Neural progenitor cell (in vitro differentiated cells): ENCODE data around the gene RAB40A. TPM values are rescaled to one million over a fixed set of nuclear protein-coding genes. Genes with fewer than 3 reads are reported as not detected.

Source experiments
- DNase-seq: peaks from one replicate; pipeline ENCODE4 v3.0.0-alpha.2; 2016; ENCODE audit warnings: low spot score
- H2AFZ ChIP-seq: fragments of 200-600 bp; sonication (generic); replicated peaks from 2 replicates; pipeline ENCODE4 v1.6.1; 2016; ENCODE audit warnings: antibody characterized with exemption
- H3F3A ChIP-seq: fragments of 200-600 bp; sonication (generic); 2 replicates; pipeline ENCODE4 v1.6.1; 2016; ENCODE audit warnings: antibody characterized with exemption, low read depth
- H3K27ac ChIP-seq: fragments of 200-600 bp; sonication (generic); 2 replicates; pipeline ENCODE4 v1.5.1; 2016; ENCODE audit warnings: mild to moderate bottlenecking
- H3K27me3 ChIP-seq: fragments of 200-600 bp; sonication (generic); 2 replicates; pipeline ENCODE4 v1.6.1; 2016; ENCODE audit warnings: mild to moderate bottlenecking, moderate library complexity
- H3K36me3 ChIP-seq: fragments of 200-600 bp; sonication (generic); 2 replicates; pipeline ENCODE4 v1.5.1; 2016
- H3K4me1 ChIP-seq: fragments of 200-600 bp; sonication (generic); 2 replicates; pipeline ENCODE4 v1.6.1; 2016; ENCODE audit warnings: mixed run types
- H3K4me2 ChIP-seq: fragments of 200-600 bp; sonication (generic); 2 replicates; pipeline ENCODE4 v1.6.1; 2016
- H3K4me3 ChIP-seq: fragments of 200-600 bp; sonication (generic); 2 replicates; pipeline ENCODE4 v1.5.1; 2016
- H3K79me2 ChIP-seq: fragments of 200-600 bp; sonication (generic); 2 replicates; pipeline ENCODE4 v1.6.1; 2016; ENCODE audit warnings: low read depth
- H3K9ac ChIP-seq: fragments of 200-600 bp; sonication (generic); 2 replicates; pipeline ENCODE4 v1.6.1; 2016
- H3K9me3 ChIP-seq: fragments of 200-600 bp; sonication (generic); 2 replicates; pipeline ENCODE4 v1.5.1; 2016; ENCODE audit warnings: low read depth
- H4K20me1 ChIP-seq: fragments of 200-600 bp; sonication (generic); 2 replicates; pipeline ENCODE4 v1.6.1; 2016; ENCODE audit warnings: low read depth
- H3K27ac Mint-ChIP-seq: 3 replicates; pipeline ENCODE4 v1.8.0; 2021; ENCODE audit warnings: mixed read lengths
- H3K27me3 Mint-ChIP-seq: 2 replicates; pipeline ENCODE4 v1.8.0; 2022; ENCODE audit warnings: low read depth, mild to moderate bottlenecking, inconsistent platforms, moderate library complexity, mixed read lengths; ENCODE audit not compliant: insufficient read depth
- H3K36me3 Mint-ChIP-seq: 3 replicates; pipeline ENCODE4 v1.8.0; 2021; ENCODE audit warnings: mixed read lengths
- H3K4me1 Mint-ChIP-seq: 3 replicates; pipeline ENCODE4 v1.8.0; 2021; ENCODE audit warnings: mixed read lengths
- H3K4me3 Mint-ChIP-seq: 3 replicates; pipeline ENCODE4 v1.8.0; 2021; ENCODE audit warnings: mild to moderate bottlenecking, moderate library complexity, mixed read lengths
- H3K9me3 Mint-ChIP-seq: 3 replicates; pipeline ENCODE4 v1.8.0; 2020; ENCODE audit warnings: mixed read lengths
- CTCF ChIP-seq: fragments of 200-600 bp; sonication (generic); IDR thresholded peaks from 2 replicates; pipeline ENCODE4 v1.5.1; 2017; ENCODE audit warnings: antibody characterized with exemption, mild to moderate bottlenecking
- EZH2 ChIP-seq: fragments of 200-600 bp; sonication (generic); IDR thresholded peaks from 2 replicates; pipeline ENCODE4 v1.6.1; 2017; ENCODE audit warnings: antibody characterized with exemption, mild to moderate bottlenecking, moderate library complexity
- EZH2phosphoT487 ChIP-seq: fragments of 200-600 bp; sonication (generic); IDR thresholded peaks from 2 replicates; pipeline ENCODE4 v1.6.1; 2017; ENCODE audit warnings: antibody characterized with exemption
- total RNA-seq: library from RNA; depleted of rRNA; stranded (reverse); fragments of >200 nt; gene quantifications from 2 replicates; pipeline ENCODE4 v1.2.3, GENCODE V29; 2015; ENCODE audit warnings: low replicate concordance

Gene RAB40A
- total RNA-seq, 1 donor from 2014 or later: 0.60 TPM

GRCh38 chrX:103552236-103552635 lies 32.9 kb upstream of the RAB40A start:
- DNase-seq: no peak
- no peak overlapping the region for H3K4me3 ChIP-seq
- Mint-ChIP-seq H3K36me3 (peaks cover 2% of the 10 kb centered on the region), H3K9me3 (peaks cover under 1% of the 10 kb centered on the region), H3K27ac (no peak overlapping the region), H3K4me3 (no peak overlapping the region), H3K4me1 (peaks cover 10% of the 10 kb centered on the region), H3K27me3 (no peaks in the 10 kb centered on the region)
- H3K9ac ChIP-seq: no peak overlapping the region
- H3K9me3 ChIP-seq: no peaks in the 10 kb centered on the region
- H4K20me1 ChIP-seq: no peaks in the 10 kb centered on the region
- H3K27me3 ChIP-seq: peaks cover 4% of the 10 kb centered on the region
- TF ChIP-seq CTCF: no peak
- TF ChIP-seq EZH2phosphoT487: no peak
- no peak for TF ChIP-seq EZH2
- H3K4me2 ChIP-seq: no peak overlapping the region
- H3K27ac ChIP-seq: no peak overlapping the region
- H3F3A ChIP-seq: peaks cover 7% of the 10 kb centered on the region
- no peak overlapping the region for H2AFZ ChIP-seq
- no peaks in the 10 kb centered on the region for H3K4me1 ChIP-seq
- no peaks in the 10 kb centered on the region for H3K36me3 ChIP-seq
- H3K79me2 ChIP-seq: no peaks in the 10 kb centered on the region

- H3F3A ChIP-seq: peaks cover 7% of the 10 kb centered on the region
- no peak overlapping the region for H3K27ac Mint-ChIP-seq
- no peaks in the 10 kb centered on the region for H3K27me3 Mint-ChIP-seq
- H3K9me3 Mint-ChIP-seq: peaks cover 8% of the 10 kb centered on the region
- TF ChIP-seq EZH2phosphoT487: no peak
- TF ChIP-seq EZH2: no peak
- no peak for TF ChIP-seq CTCF
- peaks cover 10% of the 10 kb centered on the region for H3K4me1 Mint-ChIP-seq
- no peak overlapping the region for H3K4me3 Mint-ChIP-seq
- no peak overlapping the region for H3K27ac ChIP-seq
- DNase-seq: no peak
- H3K9ac ChIP-seq: no peak overlapping the region
- H3K36me3 Mint-ChIP-seq: peaks cover 2% of the 10 kb centered on the region
- no peak overlapping the region for H3K4me3 ChIP-seq
- H3K4me2 ChIP-seq: no peak overlapping the region
- H3K27me3 ChIP-seq: peaks cover under 1% of the 10 kb centered on the region
- no peaks in the 10 kb centered on the region for H3K79me2 ChIP-seq
- H3K36me3 ChIP-seq: no peaks in the 10 kb centered on the region
- no peaks in the 10 kb centered on the region for H3K9me3 ChIP-seq
- no peak overlapping the region for H2AFZ ChIP-seq
- no peaks in the 10 kb centered on the region for H3K4me1 ChIP-seq
- H4K20me1 ChIP-seq: no peaks in the 10 kb centered on the region
Observed at GRCh38 chrX:103550415-103551051, 31.2 kb upstream of the RAB40A start.

GRCh38 chrX:103549916-103550315 lies 30.6 kb upstream of the RAB40A start:
- H3F3A ChIP-seq: peaks cover 7% of the 10 kb centered on the region
- no peaks in the 10 kb centered on the region for H3K36me3 ChIP-seq
- no peak overlapping the region for H2AFZ ChIP-seq
- Mint-ChIP-seq H3K27me3 (no peaks in the 10 kb centered on the region), H3K4me1 (peaks cover 7% of the 10 kb centered on the region), H3K9me3 (peaks cover 8% of the 10 kb centered on the region), H3K27ac (no peak overlapping the region), H3K4me3 (no peak overlapping the region), H3K36me3 (peaks cover 2% of the 10 kb centered on the region)
- no peak overlapping the region for H3K9ac ChIP-seq
- DNase-seq: no peak
- no peaks in the 10 kb centered on the region for H3K27me3 ChIP-seq
- H3K4me1 ChIP-seq: no peaks in the 10 kb centered on the region
- no peaks in the 10 kb centered on the region for H3K9me3 ChIP-seq
- no peaks in the 10 kb centered on the region for H4K20me1 ChIP-seq
- H3K4me3 ChIP-seq: no peak overlapping the region
- TF ChIP-seq EZH2phosphoT487 (no peak), CTCF (no peak), EZH2 (no peak)
- H3K27ac ChIP-seq: no peak overlapping the region
- no peaks in the 10 kb centered on the region for H3K79me2 ChIP-seq
- H3K4me2 ChIP-seq: no peak overlapping the region
